GM23338 (cell line): Measurements from ENCODE around the gene CLCNKA. TPM values are rescaled to one million over a fixed set of nuclear protein-coding genes. Genes with fewer than 3 reads are reported as not detected.

ENCODE experiments used
- ATAC-seq: fragments of 200-7000 bp; cut with Tn5 transposase; 3 replicates; pipeline ENCODE4 v1.9.1; 2020
- DNase-seq: peaks from one replicate; pipeline ENCODE4 v3.0.0-alpha.2; 2015; ENCODE audit warnings: low spot score
- H2AFZ ChIP-seq: fragments of 200-600 bp; sonication (generic); 2 replicates; pipeline ENCODE4 v1.8.0; 2016; ENCODE audit warnings: antibody characterized with exemption, mild to moderate bottlenecking, moderate library complexity
- H3F3A ChIP-seq: fragments of 200-600 bp; sonication (generic); replicated peaks from 2 replicates; pipeline ENCODE4 v1.8.0; 2017; ENCODE audit warnings: antibody characterized with exemption, mixed run types, low read depth
- H3K27ac ChIP-seq: fragments of 200-600 bp; sonication (generic); 2 replicates; pipeline ENCODE4 v1.6.1; 2016; ENCODE audit warnings: low read depth
- H3K27me3 ChIP-seq: fragments of 200-600 bp; sonication (generic); 2 replicates; pipeline ENCODE4 v1.8.0; 2016; ENCODE audit warnings: mild to moderate bottlenecking, mixed run types, moderate library complexity; ENCODE audit not compliant: insufficient read depth
- H3K36me3 ChIP-seq: fragments of 200-600 bp; sonication (generic); 2 replicates; pipeline ENCODE4 v1.8.0; 2016; ENCODE audit warnings: mild to moderate bottlenecking; ENCODE audit not compliant: insufficient read depth
- H3K4me1 ChIP-seq: fragments of 200-600 bp; sonication (generic); 2 replicates; pipeline ENCODE4 v1.8.0; 2016; ENCODE audit warnings: mild to moderate bottlenecking, moderate library complexity; ENCODE audit not compliant: insufficient read depth
- H3K4me2 ChIP-seq: fragments of 200-600 bp; sonication (generic); 2 replicates; pipeline ENCODE4 v1.7.1; 2017; ENCODE audit warnings: mixed run types
- H3K4me3 ChIP-seq: fragments of 200-600 bp; sonication (generic); 2 replicates; pipeline ENCODE4 v1.6.1; 2016; ENCODE audit warnings: mixed run types
- H3K79me2 ChIP-seq: fragments of 200-600 bp; sonication (generic); replicated peaks from 2 replicates; pipeline ENCODE4 v1.8.0; 2017; ENCODE audit warnings: mild to moderate bottlenecking; ENCODE audit not compliant: insufficient read depth
- H3K9me2 ChIP-seq: fragments of 200-600 bp; sonication (generic); 2 replicates; pipeline ENCODE4 v1.8.0; 2017; ENCODE audit not compliant: insufficient read depth
- H4K20me1 ChIP-seq: fragments of 200-600 bp; sonication (generic); replicated peaks from 2 replicates; pipeline ENCODE4 v1.8.0; 2017; ENCODE audit warnings: mild to moderate bottlenecking; ENCODE audit not compliant: insufficient read depth
- H3K27ac Mint-ChIP-seq: 2 replicates; pipeline ENCODE4 v1.8.0; 2020; ENCODE audit warnings: inconsistent platforms, mild to moderate bottlenecking, moderate library complexity, mixed read lengths
- H3K27me3 Mint-ChIP-seq: 3 replicates; pipeline ENCODE4 v1.8.0; 2022; ENCODE audit warnings: low read depth, mild to moderate bottlenecking, moderate library complexity, mixed read lengths, inconsistent platforms; ENCODE audit not compliant: insufficient read depth, poor library complexity
- H3K36me3 Mint-ChIP-seq: 3 replicates; pipeline ENCODE4 v1.8.0; 2021; ENCODE audit warnings: low read depth, mild to moderate bottlenecking, inconsistent platforms, moderate library complexity, mixed read lengths
- H3K4me1 Mint-ChIP-seq: 3 replicates; pipeline ENCODE4 v1.8.0; 2020; ENCODE audit warnings: mild to moderate bottlenecking, inconsistent platforms, mixed read lengths
- H3K4me3 Mint-ChIP-seq: 3 replicates; pipeline ENCODE4 v1.8.0; 2021; ENCODE audit warnings: moderate library complexity, mild to moderate bottlenecking, inconsistent platforms, mixed read lengths
- H3K9me3 Mint-ChIP-seq: 3 replicates; pipeline ENCODE4 v1.8.0; 2020; ENCODE audit warnings: moderate library complexity, mild to moderate bottlenecking, inconsistent platforms, mixed read lengths
- CREB1 ChIP-seq: fragments of 250-450 bp; sonication (Bioruptor Pico); IDR thresholded peaks from 2 replicates; pipeline ENCODE4 v1.5.0; 2020; ENCODE audit warnings: low read depth, mild to moderate bottlenecking, moderate library complexity
- EZH2 ChIP-seq: fragments of 200-600 bp; sonication (generic); IDR thresholded peaks from one replicate; pipeline ENCODE4 v1.8.0; 2017; ENCODE audit warnings: antibody characterized with exemption, mild to moderate bottlenecking, low read depth; ENCODE audit not compliant: unreplicated experiment
- EZH2phosphoT487 ChIP-seq: fragments of 200-600 bp; sonication (generic); IDR thresholded peaks from one replicate; pipeline ENCODE4 v1.8.1; 2018; ENCODE audit warnings: antibody characterized with exemption; ENCODE audit not compliant: unreplicated experiment
- JUNB ChIP-seq: IDR thresholded peaks from one replicate; pipeline ENCODE4 v1.6.1; 2016; ENCODE audit warnings: antibody characterized with exemption; ENCODE audit not compliant: unreplicated experiment
- NANOG ChIP-seq: IDR thresholded peaks from 2 replicates; pipeline ENCODE4 v1.6.1; 2016; ENCODE audit warnings: antibody characterized with exemption, borderline replicate concordance
- POLR2AphosphoS5 ChIP-seq: IDR thresholded peaks from 2 replicates; pipeline ENCODE4 v1.6.1; 2016; ENCODE audit warnings: antibody characterized with exemption, low read depth
- REST ChIP-seq: IDR thresholded peaks from one replicate; pipeline ENCODE4 v1.6.1; 2018; ENCODE audit warnings: antibody characterized with exemption; ENCODE audit not compliant: unreplicated experiment
- STAT1 ChIP-seq: IDR thresholded peaks from one replicate; pipeline ENCODE4 v1.6.1; 2016; ENCODE audit warnings: antibody characterized with exemption; ENCODE audit not compliant: unreplicated experiment
- ZNF114 ChIP-seq: fragments of 250-450 bp; sonication (Bioruptor Pico); IDR thresholded peaks from 2 replicates; pipeline ENCODE4 v1.5.0; 2020; ENCODE audit warnings: mild to moderate bottlenecking, moderate library complexity
- ZNF331 ChIP-seq: fragments of 250-450 bp; sonication (Bioruptor Pico); IDR thresholded peaks from 2 replicates; pipeline ENCODE4 v1.5.0; 2020; ENCODE audit warnings: low read depth, mild to moderate bottlenecking, moderate library complexity
- ZNF462 ChIP-seq: fragments of 250-450 bp; sonication (Bioruptor Pico); IDR thresholded peaks from 2 replicates; pipeline ENCODE4 v1.5.0; 2020; ENCODE audit warnings: mild to moderate bottlenecking, moderate library complexity
- polyA plus RNA-seq: library from polyadenylated mRNA; unstranded; fragments of >200 nt; fragmentation: Nextera tagmentation; extraction: Ambion mirVana; gene quantifications from 2 replicates; pipeline ENCODE4 v1.2.1, GENCODE V29; 2016
- total RNA-seq: library from RNA; depleted of rRNA; stranded (reverse); fragments of >200 nt; shearing (Covaris generic); gene quantifications from 2 replicates; pipeline ENCODE4 v1.2.3, GENCODE V29; 2014
- TF ChIP-seq, protein P1 (sequence below): IDR thresholded peaks from 2 replicates; pipeline ENCODE4 v1.6.1; 2016; ENCODE audit warnings: antibody characterized with exemption
- TF ChIP-seq, protein P2 (sequence below), 2 experiments: fragments of 200-600 bp in 1 of 2; sonication (generic) in 1 of 2; conservative IDR thresholded peaks; 2 replicates each; pipeline versions ENCODE4 v1.5.1 to v1.6.1; 2016 to 2017; ENCODE audit warnings: antibody characterized with exemption in 2 of 2, low read depth in 2 of 2, mild to moderate bottlenecking in 2 of 2, moderate library complexity in 1 of 2

CLCNKA gene
- total and polyA plus RNA-seq, 2 experiments from 2014 or later: 0.59 to 0.76 TPM

DNA sequence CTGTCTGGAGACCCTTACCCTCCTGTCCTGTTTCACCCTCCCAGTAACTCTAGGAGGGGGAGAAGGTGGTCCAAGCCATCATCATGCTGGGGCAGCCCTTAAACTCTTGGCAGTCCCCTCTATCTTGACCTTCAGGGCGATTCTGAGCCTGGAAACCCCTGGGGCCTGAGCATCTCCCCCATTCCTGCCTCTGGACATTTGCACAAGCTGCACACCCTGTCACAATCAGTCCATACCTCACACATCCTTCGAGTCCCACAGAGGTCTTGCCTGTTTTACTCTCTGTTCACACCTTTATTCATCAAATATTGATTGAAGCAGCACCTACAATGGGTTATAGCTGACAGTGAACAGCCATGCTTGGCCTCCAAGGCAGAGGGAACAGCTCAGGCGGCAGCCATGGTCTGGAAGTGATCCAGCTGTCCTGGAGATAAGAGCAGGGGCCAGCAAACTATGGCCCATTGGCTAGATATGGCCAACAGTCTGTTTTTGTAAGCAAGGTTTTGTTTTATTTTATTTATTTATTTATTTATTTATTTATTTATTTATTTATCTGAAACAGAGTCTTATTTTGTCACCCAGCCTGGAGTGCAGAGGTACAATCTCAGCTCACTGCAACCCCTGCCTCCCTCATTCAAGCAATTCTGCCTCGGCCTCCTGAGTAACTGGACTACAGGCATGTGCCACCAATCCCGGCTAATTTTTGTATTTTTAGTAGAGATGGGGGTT, 58.8 kb downstream of the CLCNKA start:
- DNase-seq (no peak), ATAC-seq (no peak)
- Histone ChIP-seq H3F3A (no peaks in the 10 kb centered on the region), H3K27me3 (peaks cover 8% of the 10 kb centered on the region; the same call in 1 of the 2 replicates), H2AFZ (no peak overlapping the region), H4K20me1 (no peaks in the 10 kb centered on the region), H3K9me2 (no peaks in the 10 kb centered on the region), H3K4me3 (no peak overlapping the region), H3K27ac (no peak overlapping the region), H3K36me3 (no peaks in the 10 kb centered on the region), H3K79me2 (no peaks in the 10 kb centered on the region), H3K4me1 (no peaks in the 10 kb centered on the region), H3K4me2 (no peak overlapping the region)
- Mint-ChIP-seq H3K9me3 (no peaks in the 10 kb centered on the region), H3K36me3 (no peaks in the 10 kb centered on the region), H3K27ac (no peak overlapping the region), H3K4me3 (no peak overlapping the region), H3K27me3 (peaks cover 15% of the 10 kb centered on the region), H3K4me1 (peaks cover 4% of the 10 kb centered on the region; the same call in 2 of the 3 replicates)
- TF ChIP-seq ZNF462 (CRISPR knock-in tag) (no peak), STAT1 (no peak), NANOG (no peak), ZNF114 (CRISPR knock-in tag) (no peak), EZH2 (no peak), POLR2AphosphoS5 (no peak), EZH2phosphoT487 (no peak), JUNB (no peak), ZNF331 (CRISPR knock-in tag) (no peak), REST (no peak), CREB1 (CRISPR knock-in tag) (no peak)
- TF ChIP-seq, protein P1, sequence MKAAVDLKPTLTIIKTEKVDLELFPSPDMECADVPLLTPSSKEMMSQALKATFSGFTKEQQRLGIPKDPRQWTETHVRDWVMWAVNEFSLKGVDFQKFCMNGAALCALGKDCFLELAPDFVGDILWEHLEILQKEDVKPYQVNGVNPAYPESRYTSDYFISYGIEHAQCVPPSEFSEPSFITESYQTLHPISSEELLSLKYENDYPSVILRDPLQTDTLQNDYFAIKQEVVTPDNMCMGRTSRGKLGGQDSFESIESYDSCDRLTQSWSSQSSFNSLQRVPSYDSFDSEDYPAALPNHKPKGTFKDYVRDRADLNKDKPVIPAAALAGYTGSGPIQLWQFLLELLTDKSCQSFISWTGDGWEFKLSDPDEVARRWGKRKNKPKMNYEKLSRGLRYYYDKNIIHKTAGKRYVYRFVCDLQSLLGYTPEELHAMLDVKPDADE: no peak
- TF ChIP-seq, protein P2, sequence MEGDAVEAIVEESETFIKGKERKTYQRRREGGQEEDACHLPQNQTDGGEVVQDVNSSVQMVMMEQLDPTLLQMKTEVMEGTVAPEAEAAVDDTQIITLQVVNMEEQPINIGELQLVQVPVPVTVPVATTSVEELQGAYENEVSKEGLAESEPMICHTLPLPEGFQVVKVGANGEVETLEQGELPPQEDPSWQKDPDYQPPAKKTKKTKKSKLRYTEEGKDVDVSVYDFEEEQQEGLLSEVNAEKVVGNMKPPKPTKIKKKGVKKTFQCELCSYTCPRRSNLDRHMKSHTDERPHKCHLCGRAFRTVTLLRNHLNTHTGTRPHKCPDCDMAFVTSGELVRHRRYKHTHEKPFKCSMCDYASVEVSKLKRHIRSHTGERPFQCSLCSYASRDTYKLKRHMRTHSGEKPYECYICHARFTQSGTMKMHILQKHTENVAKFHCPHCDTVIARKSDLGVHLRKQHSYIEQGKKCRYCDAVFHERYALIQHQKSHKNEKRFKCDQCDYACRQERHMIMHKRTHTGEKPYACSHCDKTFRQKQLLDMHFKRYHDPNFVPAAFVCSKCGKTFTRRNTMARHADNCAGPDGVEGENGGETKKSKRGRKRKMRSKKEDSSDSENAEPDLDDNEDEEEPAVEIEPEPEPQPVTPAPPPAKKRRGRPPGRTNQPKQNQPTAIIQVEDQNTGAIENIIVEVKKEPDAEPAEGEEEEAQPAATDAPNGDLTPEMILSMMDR (conservative IDR thresholded peaks at IDR 0.05; ENCODE audit: low read depth in 2 of 2): no peak
